GM13976 (cell line): ENCODE results near the gene CNTNAP2.

Source experiments
- DNase-seq: peaks from one replicate; pipeline ENCODE4 v3.0.0; 2012; ENCODE audit warnings: low spot score
- in situ Hi-C: fragments of 300-500 bp; cut with MboI; formaldehyde crosslinking; loops from one replicate; pipeline ENCODE4 v1.12.0; 2022; ENCODE audit warnings: low sequenced_read_pairs, mixed read lengths, inconsistent platforms; ENCODE audit not compliant: unreplicated experiment
- TF ChIP-seq, protein P1 (sequence below): IDR thresholded peaks from 2 replicates; pipeline ENCODE4 v1.5.1; 2012; ENCODE audit warnings: borderline replicate concordance, mild to moderate bottlenecking; ENCODE audit not compliant: insufficient read depth; ENCODE audit errors: extremely low read depth, missing control alignments, control extremely low read depth

CNTNAP2 gene

DNA sequence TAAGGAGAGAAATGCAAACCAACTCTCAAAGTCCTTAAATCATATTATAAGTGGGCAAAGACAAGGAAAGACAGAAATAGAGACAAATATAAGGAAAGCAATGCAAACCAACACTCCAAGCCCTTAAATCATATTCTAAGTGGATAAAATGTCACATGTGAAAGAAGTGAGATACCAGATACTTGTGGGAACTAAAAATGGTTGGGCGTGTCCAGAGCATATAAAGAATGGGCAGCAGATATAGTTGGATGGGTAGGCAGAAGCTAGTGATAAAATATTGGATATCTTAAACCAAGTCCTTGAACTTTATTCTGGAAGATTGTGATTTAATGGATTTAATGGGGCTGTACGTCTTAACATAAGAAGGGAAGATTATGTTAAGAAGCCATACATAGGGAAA is 1408.7 kb downstream of the CNTNAP2 start:
- in situ Hi-C loops = no loop called here
- DNase-seq = no peak
- TF ChIP-seq, protein P1, sequence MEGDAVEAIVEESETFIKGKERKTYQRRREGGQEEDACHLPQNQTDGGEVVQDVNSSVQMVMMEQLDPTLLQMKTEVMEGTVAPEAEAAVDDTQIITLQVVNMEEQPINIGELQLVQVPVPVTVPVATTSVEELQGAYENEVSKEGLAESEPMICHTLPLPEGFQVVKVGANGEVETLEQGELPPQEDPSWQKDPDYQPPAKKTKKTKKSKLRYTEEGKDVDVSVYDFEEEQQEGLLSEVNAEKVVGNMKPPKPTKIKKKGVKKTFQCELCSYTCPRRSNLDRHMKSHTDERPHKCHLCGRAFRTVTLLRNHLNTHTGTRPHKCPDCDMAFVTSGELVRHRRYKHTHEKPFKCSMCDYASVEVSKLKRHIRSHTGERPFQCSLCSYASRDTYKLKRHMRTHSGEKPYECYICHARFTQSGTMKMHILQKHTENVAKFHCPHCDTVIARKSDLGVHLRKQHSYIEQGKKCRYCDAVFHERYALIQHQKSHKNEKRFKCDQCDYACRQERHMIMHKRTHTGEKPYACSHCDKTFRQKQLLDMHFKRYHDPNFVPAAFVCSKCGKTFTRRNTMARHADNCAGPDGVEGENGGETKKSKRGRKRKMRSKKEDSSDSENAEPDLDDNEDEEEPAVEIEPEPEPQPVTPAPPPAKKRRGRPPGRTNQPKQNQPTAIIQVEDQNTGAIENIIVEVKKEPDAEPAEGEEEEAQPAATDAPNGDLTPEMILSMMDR = no peak

DNA sequence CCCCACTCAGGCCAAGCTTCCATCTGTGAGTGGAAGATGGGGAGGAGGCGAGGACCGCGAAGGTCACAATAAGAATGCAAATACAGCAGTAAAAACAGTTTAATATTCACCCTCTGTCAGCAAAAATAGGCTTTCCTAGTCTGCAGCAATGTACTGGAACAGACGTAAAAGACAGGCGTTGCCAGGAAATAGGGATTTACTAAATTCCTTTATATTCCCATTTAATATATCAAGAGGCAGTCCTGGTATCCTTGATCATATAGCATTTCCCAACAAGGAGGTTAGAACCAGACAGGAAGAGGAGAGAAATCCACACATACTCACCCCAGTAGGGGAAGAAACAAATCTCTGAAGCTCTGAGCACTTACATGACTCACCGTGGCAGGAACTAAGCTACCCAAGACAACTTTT is 1419.1 kb downstream of the CNTNAP2 start:
- in situ Hi-C loops = no loop called here
- TF ChIP-seq, protein P1 = no peak

DNA sequence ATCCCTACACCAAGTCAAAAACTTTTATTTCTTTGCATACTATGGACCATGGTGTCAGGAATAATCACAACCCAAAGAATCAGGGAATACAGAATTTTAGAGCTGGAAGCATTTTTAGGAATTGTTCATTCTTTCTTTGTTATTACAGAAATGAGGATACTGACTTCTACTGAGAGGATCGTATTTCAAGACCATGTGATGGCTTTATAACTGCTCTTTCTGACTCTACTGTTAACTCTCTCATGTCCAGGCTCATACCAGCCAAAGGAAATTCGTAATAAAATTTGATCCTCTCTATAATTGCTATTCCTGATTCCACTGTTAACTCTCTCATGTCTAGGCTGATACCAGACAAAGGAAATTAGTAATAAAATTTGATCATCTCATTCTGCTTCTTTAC is 1423.1 kb downstream of the CNTNAP2 start:
- TF ChIP-seq, protein P1 = no peak
- in situ Hi-C loops = no loop called here
- no peak for DNase-seq

More for the DNA sequence above, 1419.1 kb downstream of the CNTNAP2 start:
- DNase-seq = no peak

DNA sequence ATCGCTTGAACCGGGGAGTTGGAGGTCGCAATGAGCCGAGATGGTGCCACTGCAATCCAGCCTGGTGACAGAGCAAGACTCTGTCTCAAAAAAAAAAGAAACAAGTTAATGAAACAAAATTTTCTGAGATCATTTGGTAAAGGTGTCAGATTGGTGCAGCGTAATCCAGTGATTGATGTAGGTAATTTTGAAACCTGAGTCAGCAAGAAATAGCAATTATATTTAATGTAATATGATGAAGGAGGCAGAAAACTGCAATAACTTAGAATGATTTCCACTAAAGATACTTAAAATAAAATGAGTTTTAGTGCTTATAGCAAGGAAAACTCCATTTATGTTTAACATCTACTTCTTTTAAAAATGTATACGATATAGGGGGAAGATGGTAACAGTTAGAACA is 1424.1 kb downstream of the CNTNAP2 start:
- DNase-seq = no peak
- in situ Hi-C loops = no loop called here
- TF ChIP-seq, protein P1 = no peak

DNA sequence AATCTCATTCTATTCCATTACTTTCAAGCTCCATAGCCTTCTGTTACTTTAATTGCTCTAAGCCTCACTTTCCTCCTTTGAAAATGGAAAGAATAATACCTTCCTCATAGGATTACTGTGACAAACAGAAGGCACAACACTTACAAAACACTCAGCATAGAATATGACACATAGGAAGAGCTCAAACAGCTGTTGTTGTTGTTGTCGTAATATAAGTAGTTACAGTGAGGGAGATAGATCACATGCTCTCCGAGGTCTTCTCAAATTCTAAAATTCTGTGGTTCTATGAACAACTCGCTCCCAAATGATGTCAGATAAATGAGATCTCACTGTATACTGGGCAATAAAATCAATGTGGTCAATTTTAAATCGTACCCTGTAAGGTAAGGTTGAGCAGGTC is 1424.7 kb downstream of the CNTNAP2 start:
- no peak for DNase-seq
- in situ Hi-C loops = no loop called here
- TF ChIP-seq, protein P1 = no peak

DNA sequence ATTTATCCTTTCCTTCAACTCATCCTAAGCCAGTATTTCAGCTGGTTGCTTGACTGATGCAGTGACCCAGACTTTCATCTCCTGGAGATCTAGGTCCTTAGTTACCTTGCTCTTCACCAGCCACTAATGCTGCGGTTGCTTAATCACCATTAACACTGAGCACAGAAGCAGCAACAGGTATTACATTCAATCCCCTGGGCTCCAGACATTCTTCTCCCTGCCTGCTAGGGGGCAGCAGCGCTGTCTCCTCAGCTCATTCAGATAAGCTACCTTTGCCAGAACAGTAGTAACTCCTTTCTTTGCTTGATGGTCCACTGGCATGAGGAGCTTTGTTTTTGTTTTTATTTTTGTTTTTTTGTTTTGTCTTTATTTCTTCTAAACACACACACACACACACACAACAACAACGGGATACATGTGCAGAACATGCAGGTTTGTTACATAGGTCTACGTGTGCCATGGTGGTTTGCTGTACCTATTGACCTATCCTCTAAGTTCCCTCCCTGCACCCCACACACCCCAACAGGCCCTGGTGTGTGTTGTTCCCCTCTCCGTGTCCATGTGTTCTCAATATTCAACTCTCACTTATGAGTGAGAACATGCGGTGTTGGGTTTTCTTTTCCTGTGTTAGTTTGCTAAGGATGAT is 1430.8 kb downstream of the CNTNAP2 start:
- no peak for DNase-seq
- in situ Hi-C loops = no loop called here

More for the DNA sequence above, 1430.8 kb downstream of the CNTNAP2 start:
- TF ChIP-seq, protein P1 = no peak
